RCC 7860 (cell line): ENCODE results near the gene DDX39B.
"Not testable (repeated sequence)": the region's sequence is repeated elsewhere in the genome, so short reads cannot be mapped to it uniquely, and the experiment has no call there.

Experiments
- DNase-seq: peaks from one replicate; pipeline ENCODE4 v3.0.0-alpha.2; 2015; ENCODE audit warnings: low spot score
- FAIRE-seq: peaks from 2 replicates; lab custom pipeline; 2012; peaks lifted over from hg19 to GRCh38; lab: Jason Lieb, UNC

DDX39B gene

DNA sequence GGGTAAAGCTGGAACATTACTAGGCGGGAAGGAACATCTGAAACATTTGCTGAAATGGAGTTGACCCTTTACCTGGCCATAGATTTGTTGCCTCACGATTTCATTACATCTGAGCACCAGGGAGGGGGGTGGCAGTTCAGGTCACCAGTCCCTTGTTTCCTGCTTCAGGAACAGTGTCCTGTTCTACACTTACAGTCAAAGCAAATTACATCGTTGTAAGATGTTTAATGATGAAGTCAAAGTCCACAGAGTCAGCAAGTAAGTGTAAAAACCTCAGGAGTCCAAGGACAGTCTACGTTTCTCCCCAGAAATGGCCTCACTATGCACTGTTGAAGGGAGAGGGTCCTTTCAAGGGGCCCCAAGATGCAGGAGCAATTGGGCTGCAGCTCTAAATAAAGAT, 52.7 kb downstream of the DDX39B start:
- DNase-seq = no peak
- FAIRE-seq = no peak

DNA sequence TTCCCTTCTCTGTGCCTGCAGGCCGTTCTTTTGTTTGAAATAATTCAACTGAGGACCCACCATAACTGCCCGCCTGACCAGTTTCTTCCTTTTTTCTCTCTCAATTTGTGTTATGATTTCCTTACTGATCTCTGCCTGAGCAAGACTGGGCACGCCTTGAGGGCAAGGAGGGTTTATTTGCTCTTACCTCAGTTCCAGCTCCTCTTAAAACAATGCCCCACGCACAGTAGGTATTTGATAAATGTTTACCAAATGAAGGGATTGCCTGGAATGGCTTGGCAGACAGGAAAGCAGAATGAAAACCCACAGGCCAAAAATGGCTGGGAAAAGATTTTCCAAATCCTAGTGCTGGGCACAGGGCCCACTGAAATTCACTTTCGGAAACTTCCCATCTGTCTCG, 54.1 kb downstream of the DDX39B start:
- not testable (repeated sequence) for FAIRE-seq

DNA sequence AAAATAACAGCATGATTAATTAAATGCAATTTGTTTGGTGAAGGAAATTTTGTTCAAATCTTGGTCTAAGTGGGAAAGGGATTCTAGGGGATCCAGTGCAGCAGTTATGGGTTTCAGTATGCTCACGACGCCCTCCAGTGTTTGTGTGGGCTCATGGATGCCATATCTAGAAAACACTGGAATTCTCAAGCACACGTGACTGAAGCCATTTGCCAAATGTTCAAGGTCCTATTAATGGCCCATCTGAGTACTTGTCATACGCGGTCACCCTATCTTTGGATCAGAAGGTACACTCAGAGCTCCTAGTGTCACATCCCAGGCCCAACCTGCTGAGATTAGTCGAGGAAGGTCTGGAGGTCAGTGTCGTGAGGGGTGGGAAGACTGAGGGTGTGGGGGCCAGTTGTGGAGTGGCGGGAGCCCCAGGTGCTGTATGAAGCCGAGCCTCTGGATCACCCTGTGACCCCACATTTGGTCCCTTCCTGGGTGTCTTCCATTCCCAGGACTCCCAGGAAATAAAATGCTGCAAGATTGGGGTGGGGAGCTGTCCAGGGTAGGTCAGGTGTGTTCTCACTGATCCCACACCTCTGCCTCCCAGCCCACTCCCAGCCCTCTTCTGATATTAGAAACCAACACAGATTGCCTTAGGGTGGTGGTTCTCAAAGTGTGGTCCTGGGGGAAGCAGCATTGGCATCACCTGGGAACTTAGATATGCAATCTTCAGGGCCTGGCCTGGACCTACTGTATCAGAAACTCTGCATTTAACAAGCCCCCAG, 55.6 kb downstream of the DDX39B start:
- not testable (repeated sequence) for DNase-seq, FAIRE-seq

More for the DNA sequence above, 54.1 kb downstream of the DDX39B start:
- DNase-seq = not testable (repeated sequence)

- FAIRE-seq = no peak
- no peak for DNase-seq
Measured at GRCh38 chr6:31485055-31485454, 56.7 kb downstream of the DDX39B start.

DNA sequence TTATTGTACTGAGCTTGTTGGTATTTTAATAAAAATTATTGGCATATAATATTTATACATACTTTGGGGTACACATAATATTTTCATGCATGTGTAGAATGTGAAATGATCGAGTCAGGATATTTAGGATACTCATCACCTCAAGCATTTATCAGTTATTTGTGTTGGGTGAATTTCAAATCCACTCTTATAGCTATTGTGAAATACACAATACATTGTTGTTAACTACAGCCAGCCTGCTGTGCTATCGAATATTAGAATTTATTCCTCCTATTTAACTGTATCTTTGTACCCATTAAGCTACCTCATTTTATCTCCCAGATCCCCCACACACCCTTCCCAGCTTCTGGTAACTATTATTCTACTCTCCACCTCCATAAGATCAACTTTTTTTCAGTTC, 58.4 kb downstream of the DDX39B start:
- FAIRE-seq = no peak
- no peak for DNase-seq

GRCh38 chr6:31480574-31480973, 61.2 kb downstream of the DDX39B start:
- DNase-seq (no peak), FAIRE-seq (no peak)
